ENCODE results near the gene CACNA1C.

Gene CACNA1C

DNA sequence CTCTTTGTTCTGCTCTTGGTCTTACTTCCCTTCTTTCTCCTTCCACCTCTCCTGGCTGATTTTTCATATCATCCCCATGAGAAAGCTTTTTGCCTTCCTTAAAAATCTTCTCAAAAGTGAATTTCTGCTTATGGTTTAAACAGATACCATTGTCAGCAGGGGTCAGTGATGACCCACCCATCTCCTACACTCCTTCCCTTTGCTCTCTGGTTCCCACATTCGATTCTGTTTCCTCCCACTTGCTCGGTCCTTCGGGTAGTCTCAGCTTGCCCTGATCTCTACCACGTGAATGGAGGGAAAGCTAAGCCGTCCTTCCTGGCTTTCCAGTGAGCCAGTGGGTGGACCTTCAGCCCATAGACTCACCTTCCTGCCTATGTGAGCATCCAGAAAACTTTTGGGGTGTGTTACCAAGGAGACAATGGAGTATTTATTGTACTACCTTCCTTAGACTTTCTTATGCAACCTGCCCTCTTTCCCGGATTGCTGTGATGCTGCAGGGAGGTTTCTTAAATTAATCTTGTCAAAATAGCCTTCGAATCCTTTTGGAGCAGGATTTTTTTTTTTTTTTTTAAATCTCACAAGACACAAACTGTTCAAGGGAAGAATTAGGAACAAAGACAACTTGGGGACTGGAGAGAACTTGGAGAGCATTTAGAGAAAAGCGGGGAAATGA is 306.3 kb downstream of the CACNA1C start:
- DNase-seq (ENCODE audit: low spot score): peak; percentile 65

DNA sequence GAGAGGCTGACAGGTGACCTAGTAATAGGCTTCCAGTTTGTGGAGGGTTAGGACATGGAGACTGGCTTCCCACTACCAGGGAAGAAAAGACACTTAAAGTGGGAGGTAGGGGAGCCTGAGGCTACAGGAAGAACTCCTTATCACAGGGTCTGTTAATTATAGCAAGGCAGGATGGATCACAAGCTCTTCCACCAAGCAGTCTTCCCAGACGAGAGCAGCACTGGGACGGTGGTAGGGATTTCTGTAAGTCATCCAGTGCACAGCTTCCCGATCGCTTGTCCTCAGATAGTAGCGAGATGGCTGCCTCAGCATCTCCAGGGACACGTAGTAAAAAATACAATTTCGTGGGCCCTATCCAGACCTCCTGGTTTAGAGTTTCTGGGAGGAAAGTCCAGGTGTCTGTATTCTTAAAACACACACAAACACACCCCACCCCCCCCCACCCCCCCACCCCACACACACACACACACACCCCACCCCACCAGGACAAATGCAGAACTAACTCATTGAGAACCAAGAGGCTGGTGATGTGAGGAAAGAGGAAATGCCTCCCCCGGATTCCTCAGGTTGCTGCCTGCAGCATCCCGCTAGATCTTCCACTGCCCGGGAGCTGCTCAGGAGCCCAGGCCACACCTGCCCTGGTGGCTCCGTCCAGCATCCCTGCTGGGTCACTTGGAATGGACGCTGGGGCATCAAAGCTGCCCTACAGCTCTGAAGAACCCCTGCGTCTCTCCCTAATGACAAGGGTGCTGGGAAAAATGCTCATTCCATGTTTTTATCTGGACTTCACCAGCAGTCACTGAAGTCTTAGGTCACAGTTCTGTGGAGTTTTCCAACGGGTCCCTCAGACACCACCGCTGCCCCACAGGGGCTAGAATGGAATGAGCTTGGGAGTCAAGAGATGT is 307.2 kb downstream of the CACNA1C start:
- no peak for DNase-seq (ENCODE audit: low spot score)

DNA sequence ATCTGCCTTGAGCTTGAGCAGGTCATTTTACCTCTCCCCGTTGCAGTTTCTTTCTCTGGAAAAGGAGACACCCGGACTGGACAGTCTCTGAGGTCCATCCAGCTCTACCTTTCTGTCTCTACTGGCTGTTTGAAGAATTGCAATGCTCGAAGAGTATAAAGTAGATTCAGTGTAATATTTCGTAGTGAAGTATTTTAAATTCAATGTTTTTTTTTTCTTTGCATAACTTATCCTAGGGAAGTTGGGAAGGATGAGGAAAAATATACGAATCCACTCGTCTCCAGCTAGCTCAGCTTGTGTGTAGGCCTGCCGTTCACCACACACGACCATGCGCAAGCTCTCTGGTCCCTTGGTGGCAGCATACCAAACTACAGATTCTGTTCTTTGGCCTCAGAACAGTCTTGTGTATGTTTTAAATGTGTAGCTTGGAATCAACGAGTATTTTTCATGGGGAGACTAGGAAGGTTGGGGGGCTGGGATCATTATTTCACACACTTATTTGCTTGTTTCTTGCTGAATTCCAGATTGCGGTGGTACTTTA is 307.9 kb downstream of the CACNA1C start:
- DNase-seq (ENCODE audit: low spot score): no peak

DNA sequence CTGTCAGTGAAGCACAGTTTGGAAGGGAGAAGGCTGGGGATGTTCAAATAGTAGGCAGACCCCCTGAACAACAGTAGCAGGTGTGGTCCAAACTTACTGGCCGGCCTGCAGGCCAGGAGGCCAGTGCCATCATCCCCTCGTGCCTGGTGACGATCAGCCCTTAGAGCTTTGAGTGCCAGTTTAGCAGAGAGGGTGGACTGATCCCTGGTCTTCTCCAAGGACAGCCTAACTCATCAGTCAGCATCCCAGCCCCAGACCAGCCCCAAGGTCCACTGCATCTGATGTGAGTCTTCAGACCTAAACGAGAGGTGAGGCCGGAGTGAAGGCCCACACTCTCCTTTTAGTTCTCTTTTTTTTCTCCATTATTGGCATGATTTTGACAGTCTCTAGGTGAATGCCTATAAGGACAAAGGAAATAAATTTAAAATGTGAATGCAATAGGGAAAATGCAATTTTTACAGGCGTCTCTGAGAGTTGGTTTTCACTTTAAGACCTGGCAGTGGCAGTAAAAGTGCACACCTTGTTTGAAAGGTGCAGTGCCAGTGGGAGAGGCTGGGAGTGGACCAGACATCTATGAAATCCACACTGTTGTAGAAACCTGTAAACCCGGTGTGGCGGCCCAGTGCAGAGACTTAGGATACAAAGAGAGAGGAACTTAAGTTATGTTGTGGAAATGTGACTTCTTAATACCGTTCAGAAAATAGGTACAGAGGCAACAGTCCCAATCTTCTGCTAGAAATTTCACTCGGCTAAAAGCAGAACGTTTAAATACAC is 311.2 kb downstream of the CACNA1C start:
- no peak for DNase-seq (ENCODE audit: low spot score)

DNA sequence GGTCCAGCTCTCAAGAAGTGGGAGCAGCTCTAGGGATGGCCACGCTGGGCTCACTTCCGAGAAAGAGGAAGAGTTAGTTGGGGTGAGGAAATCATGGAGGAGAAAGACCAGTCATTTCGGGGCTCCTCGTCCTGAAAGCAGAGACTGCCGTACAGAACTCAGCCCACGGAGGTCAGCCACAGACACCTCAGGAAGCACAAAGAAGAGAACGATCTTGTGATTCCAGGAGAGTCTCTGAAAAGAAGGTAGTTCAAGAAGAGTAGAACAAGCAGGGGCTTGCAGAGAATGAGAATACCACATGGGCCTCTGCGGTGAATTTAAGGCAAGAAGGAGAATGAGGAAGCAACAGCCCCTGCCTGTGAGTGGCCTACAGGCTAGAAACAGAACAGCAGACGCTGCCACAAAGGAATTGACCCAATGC is 311.9 kb downstream of the CACNA1C start:
- DNase-seq (ENCODE audit: low spot score): no peak

DNA sequence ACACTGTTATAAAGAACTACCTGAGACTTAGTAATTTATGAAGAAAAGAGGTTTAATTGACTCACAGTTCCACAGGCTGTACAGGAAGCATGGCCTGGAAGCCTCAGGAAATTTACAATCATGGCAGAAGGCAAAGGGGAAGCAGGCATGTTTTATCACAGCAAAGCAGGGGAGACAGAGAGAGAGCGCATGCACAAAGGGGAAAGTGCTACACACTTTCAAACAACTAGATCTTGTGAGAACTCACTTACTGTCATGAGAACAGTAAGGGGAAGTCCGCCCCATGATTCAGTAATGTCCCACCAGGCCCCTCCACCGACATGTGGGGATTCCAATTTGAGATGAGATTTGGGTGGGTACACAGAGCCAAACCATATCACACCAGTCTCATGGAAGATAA is 313.9 kb downstream of the CACNA1C start:
- no peak for DNase-seq (ENCODE audit: low spot score)

DNA sequence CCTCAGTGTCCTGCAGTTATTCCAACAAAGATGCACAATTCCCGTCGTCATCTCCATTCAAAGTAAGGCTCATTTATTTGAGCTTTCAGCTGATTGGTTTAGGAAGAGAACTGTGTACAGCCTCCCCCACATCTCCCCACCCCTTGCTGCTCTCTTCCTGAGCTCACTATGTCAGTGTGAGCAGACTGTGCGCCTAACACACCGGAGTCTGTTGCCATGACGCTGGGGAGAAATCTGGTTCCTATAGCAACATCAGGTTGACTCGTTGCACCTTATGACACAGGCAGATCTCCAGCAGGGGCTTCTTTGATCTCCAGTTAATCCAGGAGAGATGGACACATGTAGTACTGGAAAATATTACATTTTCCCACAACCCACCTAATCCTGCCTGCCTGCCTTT is 319.4 kb downstream of the CACNA1C start:
- no peak for DNase-seq (ENCODE audit: low spot score)

DNA sequence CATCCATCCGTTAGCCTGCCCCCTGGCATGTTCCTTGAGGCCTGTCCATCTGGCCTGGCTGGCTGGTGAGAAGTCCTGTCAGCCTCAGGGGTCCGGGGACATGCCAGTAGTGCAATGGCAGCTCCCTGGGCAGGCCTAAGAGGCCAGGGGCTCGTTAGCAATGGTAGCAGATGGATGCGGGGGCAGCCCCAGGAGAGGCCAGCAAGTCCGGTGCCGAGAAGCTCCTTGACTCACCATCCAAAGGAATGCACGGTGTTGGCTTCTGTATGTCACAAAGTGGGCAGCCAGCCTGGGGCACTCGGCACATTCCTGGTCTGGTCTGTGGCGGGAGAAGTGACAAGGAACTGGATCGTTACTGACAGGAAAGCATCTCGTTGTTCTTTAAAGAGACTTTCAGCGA is 319.9 kb downstream of the CACNA1C start:
- DNase-seq (ENCODE audit: low spot score): no peak

DNA sequence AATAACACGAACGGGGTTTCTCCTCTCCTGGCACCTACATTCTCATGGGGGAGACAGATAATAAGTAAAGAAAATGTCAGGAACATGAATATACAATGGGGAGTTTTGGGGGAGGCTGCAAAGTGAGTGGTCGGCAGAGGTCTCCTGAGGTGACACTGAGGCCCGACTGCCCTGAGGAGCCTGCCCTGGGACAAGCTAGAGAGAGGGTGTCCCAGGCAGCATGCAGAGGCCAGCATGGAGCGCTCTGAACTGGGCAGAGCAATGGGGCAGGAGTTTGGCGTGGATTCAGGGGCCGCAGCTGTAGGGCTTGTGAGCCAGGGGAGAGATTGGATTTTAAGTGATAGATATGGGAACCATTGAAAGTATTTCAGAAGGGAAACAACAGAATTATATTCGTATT is 320.5 kb downstream of the CACNA1C start:
- no peak for DNase-seq (ENCODE audit: low spot score)

DNA sequence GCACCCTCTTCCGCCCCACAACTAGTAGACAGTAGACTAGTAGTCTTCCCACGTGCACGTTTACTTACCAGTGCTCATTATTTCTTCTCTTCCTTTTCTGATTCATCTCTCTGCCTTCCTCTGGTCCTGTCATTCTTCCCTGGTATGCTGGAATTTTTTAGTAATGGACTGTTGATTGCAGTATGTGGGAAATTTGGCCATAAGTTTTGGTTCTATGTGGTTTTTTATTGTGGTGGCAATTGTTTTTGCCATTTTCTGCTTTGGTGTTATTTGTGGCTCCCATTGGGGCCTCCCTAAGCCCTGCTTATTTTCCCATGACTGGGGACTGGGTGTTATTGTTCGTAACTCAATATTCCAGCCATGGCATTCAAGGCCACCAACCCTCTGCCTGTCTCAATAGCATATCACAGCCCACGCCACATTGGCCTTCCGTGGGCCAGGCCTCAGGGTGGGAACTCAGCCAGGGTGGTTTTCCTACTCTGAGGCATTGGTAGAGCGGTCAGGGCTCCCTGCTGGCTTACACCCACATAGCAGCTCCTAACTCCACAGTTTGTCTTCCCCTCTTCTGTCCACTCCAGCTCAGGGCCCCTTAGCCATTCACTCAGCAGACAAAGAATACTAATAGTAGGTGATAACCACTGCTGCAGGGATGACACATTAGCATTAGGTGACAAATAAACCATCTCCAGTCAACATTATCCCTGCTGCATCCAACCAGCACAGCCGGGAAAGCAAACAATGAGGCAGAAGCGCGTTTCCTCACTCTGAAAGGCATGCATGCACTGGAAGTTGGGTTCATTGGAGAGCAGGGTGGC is 321.5 kb downstream of the CACNA1C start:
- no peak for DNase-seq (ENCODE audit: low spot score)

DNA sequence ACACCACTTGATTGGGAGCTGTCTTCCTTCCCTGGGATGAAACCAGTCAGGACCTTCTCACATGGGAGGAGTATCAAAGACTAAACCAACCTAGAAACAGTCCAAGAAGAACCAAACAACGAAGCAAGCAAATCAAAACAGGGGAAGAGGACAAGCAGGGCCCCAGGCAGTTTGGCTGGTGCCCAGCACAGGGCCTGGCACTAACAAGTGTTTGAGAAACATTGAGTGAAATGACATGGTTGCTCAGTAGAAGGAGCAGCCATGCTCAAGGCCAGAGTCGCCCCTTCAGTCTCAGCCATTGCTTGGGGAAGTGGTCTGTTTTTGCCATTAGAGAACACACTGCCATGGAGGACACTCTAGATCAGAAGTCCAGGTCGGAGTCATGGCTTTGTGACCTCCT is 323.1 kb downstream of the CACNA1C start:
- DNase-seq (ENCODE audit: low spot score): no peak

DNA sequence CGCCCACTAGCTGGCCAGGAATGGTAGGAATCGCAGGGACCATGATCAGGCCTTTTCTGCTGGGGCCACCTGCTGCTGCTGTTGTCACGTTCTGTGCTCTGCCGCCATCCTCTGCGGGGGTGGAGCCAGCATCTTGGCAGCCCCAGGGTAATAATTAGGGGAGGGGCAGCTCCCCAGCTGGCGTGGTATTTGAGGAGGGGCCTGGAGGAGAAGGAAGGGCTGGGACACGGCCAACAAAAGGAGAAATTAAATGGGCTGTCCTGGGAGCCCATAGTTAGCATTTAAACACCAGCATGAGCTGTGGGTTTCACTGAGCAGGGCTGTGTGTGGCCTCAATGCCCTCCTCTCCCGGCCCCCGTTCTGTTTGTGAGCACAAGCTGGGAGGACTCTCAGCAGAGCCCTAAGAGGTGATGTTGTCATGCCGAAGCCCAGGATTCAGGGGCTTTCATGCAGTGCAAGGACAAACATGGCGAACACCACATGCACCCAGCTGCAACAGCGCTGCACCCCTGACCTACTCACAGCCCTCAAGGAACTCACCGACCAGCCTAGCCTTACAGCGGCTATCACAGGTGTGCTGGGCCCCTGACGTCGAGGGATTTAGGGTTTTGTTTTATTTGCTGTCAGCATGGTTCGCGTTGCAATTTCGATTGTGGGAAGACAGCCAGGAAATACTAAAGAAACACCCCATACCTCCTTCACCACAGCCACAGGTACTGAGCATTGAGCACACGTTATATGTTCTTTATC is 324.3 kb downstream of the CACNA1C start:
- DNase-seq (ENCODE audit: low spot score): peak; percentile 63

DNA sequence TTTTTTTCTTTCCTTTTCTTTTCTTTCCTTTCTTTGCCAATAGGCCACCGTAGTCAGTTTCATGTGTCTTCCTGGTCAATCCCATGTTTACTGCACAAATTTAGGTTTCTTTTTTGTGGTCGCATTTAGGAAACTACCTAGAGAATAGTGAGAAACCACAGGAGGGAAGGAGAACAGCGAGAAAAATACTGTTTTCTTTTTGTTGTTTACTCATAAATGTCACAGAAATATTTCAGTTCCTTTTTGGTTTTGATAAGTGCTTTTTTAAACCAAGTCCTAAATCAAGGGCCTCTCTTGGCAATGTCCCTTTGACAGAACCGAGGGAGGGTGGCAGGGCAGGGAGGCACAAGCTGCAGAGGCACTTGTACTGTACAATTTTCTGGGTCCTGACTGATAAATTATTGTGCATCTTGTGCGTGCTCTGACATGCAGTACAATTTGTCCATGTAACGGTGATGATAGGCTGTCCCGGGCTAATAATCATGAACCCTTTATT is 326.1 kb downstream of the CACNA1C start:
- DNase-seq (ENCODE audit: low spot score): no peak

DNA sequence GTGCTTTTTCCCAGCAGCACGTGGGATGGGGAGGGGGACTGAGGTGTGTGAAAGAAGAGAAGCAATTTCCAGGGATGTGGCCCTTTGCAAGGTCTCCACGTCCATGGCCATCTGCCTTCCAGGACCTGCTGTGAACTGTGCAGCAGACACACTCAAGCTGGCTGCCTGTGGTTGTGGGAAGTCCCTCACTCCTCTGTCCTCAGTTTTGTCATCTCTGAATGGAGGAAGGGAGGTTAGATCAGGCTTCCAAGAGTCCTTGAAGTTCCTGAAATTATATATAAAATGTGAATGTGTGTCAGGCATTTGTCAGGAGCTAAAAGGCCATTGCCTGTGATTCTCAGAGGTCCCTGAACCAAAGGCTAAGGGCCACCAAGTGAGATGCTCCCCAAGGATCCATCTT is 328.2 kb downstream of the CACNA1C start:
- no peak for DNase-seq (ENCODE audit: low spot score)

DNA sequence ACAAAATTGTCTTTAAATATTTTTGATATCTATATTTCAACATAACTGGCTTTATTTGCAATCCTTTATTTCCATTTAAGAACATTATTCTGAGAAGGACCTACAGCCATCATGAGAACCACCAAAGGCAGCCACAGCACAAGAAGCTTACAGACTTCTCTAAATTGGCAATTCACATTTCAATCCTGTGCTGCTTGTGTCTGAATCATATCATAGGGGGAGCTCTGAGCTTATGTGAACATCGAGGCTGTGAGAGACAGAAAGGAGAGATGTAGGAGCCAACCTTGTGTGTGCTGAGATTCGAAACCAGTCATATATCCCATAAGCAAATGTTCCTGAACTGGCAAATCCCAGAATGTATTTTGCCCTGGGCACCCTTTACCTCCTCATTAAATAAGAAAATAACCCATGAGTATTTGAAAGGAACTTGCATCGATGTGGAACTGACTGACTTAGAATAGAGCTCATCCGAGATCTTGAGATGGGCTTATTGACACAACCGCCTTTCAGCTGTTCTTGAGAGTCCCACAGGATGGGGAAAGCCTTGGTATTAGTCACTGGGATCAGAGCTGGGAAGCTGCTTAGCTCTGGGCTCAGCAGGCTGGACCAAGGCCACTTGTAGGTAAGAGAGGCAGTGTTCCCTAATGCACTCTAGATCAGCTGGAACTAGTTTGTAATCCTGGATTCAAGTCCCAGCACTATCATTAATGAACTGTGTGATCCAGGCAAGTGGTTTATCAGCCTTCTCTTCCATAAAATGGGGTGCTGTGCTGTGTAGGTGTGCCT is 329.8 kb downstream of the CACNA1C start:
- DNase-seq (ENCODE audit: low spot score): no peak

DNA sequence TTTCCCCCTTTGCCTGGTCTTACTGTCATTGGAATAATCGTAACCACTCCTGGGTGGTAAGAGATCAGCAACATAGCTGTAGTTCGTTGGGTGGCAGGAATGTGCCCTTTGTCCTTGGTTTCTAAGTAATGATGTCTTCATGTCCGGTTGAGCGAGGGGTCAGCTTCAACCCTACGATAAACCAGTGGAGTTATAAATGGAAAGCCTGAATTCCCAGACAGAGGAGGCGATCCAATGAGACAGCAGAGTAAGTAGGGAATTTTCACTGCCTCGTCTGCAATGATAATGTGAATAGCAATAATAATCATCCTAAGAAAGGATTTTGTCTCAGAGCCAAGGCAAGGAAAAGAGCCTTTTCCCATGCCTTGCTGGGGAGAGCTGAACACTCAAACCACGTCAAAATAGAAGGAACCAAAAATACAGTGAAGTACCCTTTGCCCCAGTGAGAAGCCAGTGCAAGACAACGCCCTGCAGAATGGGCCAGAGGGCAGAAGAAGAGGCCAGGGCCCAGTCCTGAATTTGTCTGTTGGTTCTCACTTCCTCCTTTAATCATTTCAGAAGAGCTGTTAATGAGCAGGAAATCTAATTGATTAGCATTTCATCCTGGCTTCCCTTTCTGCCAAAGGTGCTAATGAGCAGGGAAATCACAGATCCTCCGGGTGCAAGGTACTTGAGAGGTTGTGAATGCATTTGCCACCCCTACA is 330.7 kb downstream of the CACNA1C start:
- no peak for DNase-seq (ENCODE audit: low spot score)

DNA sequence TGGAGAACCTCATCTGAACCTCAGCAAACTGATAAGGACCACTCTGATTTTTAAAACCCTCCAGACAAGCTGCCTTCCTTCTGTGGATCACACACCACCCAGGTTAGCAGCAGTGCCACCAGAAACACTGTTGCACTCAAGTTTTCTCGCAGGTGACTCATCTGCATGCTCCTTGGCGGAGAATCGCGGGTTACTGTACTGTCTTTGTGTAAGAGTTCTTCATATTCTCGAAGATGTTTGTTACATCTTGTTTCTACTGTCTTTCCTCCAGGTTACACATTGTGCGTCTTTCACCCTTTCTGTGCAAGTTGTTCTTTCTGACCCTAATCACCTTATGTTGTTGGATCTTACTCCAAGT is 331.2 kb downstream of the CACNA1C start:
- DNase-seq (ENCODE audit: low spot score): no peak

DNA sequence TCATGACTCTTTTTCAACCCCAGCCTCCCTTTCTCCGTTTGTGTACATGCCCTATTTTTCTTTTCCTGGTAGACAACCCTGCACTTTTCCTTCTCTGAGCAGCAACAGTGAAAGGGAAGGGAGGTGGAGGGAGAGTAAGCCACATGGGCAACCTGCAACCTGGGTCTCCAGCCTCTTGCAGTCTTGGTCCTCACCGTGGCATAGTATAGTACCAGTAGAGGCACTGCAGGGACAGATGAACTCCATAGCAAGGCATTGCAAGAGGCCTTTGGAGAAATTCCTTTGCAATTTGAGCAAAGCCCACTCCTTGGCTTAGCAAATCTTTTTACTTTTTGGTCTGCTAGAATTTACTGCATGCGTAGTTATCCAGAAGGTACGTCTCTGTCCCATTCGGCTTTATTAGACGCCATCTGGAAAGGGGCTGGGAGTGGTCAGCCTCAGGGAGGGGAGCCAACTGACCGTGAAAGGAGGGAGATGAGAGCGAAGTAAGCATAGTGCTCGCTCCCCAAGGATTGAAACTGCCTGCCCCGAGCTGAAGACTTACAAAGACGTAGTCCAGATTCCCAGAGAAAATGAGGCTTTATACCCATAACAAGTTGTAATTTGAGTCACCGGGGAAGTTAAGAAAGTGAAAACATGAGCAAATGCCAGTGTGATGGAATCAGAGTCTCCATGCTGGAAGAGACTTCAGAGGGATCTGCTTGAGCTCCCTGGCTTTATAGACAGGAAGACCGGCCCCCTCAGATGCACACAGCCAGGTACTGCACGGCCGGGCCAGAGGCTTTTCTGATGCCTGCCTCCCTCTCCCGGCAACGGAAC is 332.0 kb downstream of the CACNA1C start:
- no peak for DNase-seq (ENCODE audit: low spot score)

Data from SK-N-DZ (cell line).